ENCODE results near the gene SDK1.

SDK1 gene

GRCh38 chr7:4154882-4155535, 854.0 kb downstream of the SDK1 start:
- Histone ChIP-seq H3K4me2 (ENCODE audit: low read length) (no peak overlapping the region), H3K27ac (no peak overlapping the region), H3K4me1 (no peaks in the 10 kb centered on the region), H3K27me3 (ENCODE audit: control insufficient read depth, insufficient read depth, low read length) (no peaks in the 10 kb centered on the region), H3K9ac (no peak overlapping the region), H3K36me3 (ENCODE audit: control insufficient read depth, insufficient read depth, low read length) (no peaks in the 10 kb centered on the region), H3K9me3 (ENCODE audit: control insufficient read depth, low read length) (no peaks in the 10 kb centered on the region), H3K79me2 (no peaks in the 10 kb centered on the region), H2AFZ (no peak overlapping the region), H3K4me3 (ENCODE audit: low read depth, low read length) (no peak overlapping the region)
- no peak for TF ChIP-seq CTCF (IDR thresholded peaks at IDR 0.05)

GRCh38 chr7:4156190-4156589, 855.1 kb downstream of the SDK1 start:
- no peaks in the 10 kb centered on the region for H3K9me3 ChIP-seq (ENCODE audit: control insufficient read depth, low read length)
- no peak overlapping the region for H3K27ac ChIP-seq
- TF ChIP-seq CTCF (IDR thresholded peaks at IDR 0.05), result no peak
- H3K36me3 ChIP-seq (ENCODE audit: control insufficient read depth, insufficient read depth, low read length), result no peaks in the 10 kb centered on the region
- no peak overlapping the region for H3K4me3 ChIP-seq (ENCODE audit: low read depth, low read length)
- no peak overlapping the region for H2AFZ ChIP-seq
- H3K27me3 ChIP-seq (ENCODE audit: control insufficient read depth, insufficient read depth, low read length), result no peaks in the 10 kb centered on the region
- no peaks in the 10 kb centered on the region for H3K79me2 ChIP-seq
- no peaks in the 10 kb centered on the region for H3K4me1 ChIP-seq
- no peak overlapping the region for H3K4me2 ChIP-seq (ENCODE audit: low read length)
- H3K9ac ChIP-seq, result no peak overlapping the region

GRCh38 chr7:4157651-4158050, 856.6 kb downstream of the SDK1 start:
- Histone ChIP-seq H2AFZ (no peak overlapping the region), H3K27me3 (ENCODE audit: control insufficient read depth, insufficient read depth, low read length) (no peaks in the 10 kb centered on the region), H3K27ac (no peak overlapping the region), H3K79me2 (no peaks in the 10 kb centered on the region), H3K36me3 (ENCODE audit: control insufficient read depth, insufficient read depth, low read length) (no peaks in the 10 kb centered on the region), H3K9me3 (ENCODE audit: control insufficient read depth, low read length) (no peaks in the 10 kb centered on the region), H3K4me1 (no peaks in the 10 kb centered on the region), H3K4me2 (ENCODE audit: low read length) (no peak overlapping the region), H3K9ac (no peak overlapping the region), H3K4me3 (ENCODE audit: low read depth, low read length) (no peak overlapping the region)
- TF ChIP-seq CTCF (IDR thresholded peaks at IDR 0.05), result no peak

- Histone ChIP-seq H3K9ac (no peak overlapping the region), H2AFZ (no peak overlapping the region), H3K4me3 (ENCODE audit: low read depth, low read length) (no peak overlapping the region), H3K27ac (no peak overlapping the region), H3K4me2 (ENCODE audit: low read length) (no peak overlapping the region), H3K9me3 (ENCODE audit: control insufficient read depth, low read length) (no peaks in the 10 kb centered on the region), H3K79me2 (no peaks in the 10 kb centered on the region), H3K36me3 (ENCODE audit: control insufficient read depth, insufficient read depth, low read length) (no peaks in the 10 kb centered on the region), H3K27me3 (ENCODE audit: control insufficient read depth, insufficient read depth, low read length) (no peaks in the 10 kb centered on the region), H3K4me1 (no peaks in the 10 kb centered on the region)
- TF ChIP-seq CTCF (IDR thresholded peaks at IDR 0.05), result no peak
These were observed 857.5 kb downstream of the SDK1 start for GRCh38 chr7:4158441-4159153.

GRCh38 chr7:4159154-4159501, 858.1 kb downstream of the SDK1 start:
- TF ChIP-seq CTCF (IDR thresholded peaks at IDR 0.05), result no peak
- Histone ChIP-seq H2AFZ (no peak overlapping the region), H3K9ac (no peak overlapping the region), H3K36me3 (ENCODE audit: control insufficient read depth, insufficient read depth, low read length) (no peaks in the 10 kb centered on the region), H3K4me1 (no peaks in the 10 kb centered on the region), H3K79me2 (no peaks in the 10 kb centered on the region), H3K27me3 (ENCODE audit: control insufficient read depth, insufficient read depth, low read length) (no peaks in the 10 kb centered on the region), H3K9me3 (ENCODE audit: control insufficient read depth, low read length) (no peaks in the 10 kb centered on the region), H3K4me3 (ENCODE audit: low read depth, low read length) (no peak overlapping the region), H3K4me2 (ENCODE audit: low read length) (no peak overlapping the region), H3K27ac (no peak overlapping the region)

Measured in parathyroid adenoma (tissue), 2 donors.